Measurements from ENCODE around the gene STEAP3. TPM values are rescaled to one million over a fixed set of nuclear protein-coding genes. Genes with fewer than 3 reads are reported as not detected.
A peak's percentile ranks its signal among the peaks of the same experiment; 100 is the strongest.

STEAP3 gene
- total RNA-seq, 1 experiment from 2014 or later = 32.3 TPM

DNA sequence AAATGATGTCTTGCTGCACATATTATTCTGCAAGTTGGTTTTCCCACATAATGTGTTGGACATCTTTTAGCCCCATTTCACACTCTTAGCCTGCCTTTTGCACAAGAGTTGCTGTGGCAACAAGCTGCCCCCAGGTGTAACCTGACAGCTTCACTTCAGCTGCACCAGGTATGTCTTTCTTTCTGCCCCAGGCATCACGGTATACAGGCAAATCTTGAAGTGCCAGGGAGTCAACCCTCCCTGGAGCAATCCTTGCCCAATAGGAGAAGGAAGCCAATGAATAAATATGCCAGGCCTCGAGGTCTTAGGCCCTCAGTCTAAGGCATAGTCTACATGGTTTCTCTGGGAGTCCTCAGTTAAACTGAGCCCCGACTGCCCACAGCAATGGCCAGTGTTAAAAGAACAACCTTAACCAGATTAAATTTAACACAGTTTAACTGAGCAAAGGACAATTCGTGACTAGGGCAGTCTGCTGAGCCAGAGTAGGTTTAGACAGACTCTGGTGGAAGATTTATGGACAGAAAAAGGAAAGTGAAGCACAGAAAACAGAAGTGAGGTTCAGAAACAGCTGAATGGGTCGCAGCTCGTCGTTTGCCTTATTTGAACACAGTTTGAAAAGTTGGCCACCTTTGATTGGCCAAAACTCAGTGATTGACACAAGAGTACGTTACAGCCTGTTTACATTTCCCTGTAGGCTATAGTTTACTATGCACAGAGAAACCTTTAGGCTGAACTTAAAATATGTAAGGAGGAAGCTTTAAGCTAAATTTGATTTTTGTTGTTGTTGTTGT is 33.1 kb upstream of the STEAP3 start:
- Histone ChIP-seq H3K9me2 (ENCODE audit: insufficient read depth) (no peaks in the 10 kb centered on the region), H3K36me3 (ENCODE audit: control insufficient read depth in 1 of 2, insufficient read depth in 2 of 2, low read length in 2 of 2) (no peaks in the 10 kb centered on the region), H3K9me3 (ENCODE audit: control insufficient read depth in 1 of 2, insufficient read depth in 1 of 2, low read depth in 1 of 2, low read length in 2 of 2) (no peaks in the 10 kb centered on the region), H3K4me2 (ENCODE audit: low read length) (no peak overlapping the region), H3K4me1 (ENCODE audit: control insufficient read depth in 1 of 2, insufficient read depth in 2 of 2, low read length in 2 of 2) (no peaks in the 10 kb centered on the region), H3K27me3 (ENCODE audit: insufficient read depth, low read length) (peaks cover 9% of the 10 kb centered on the region; the same call in 1 of the 2 replicates), H3K79me2 (ENCODE audit: insufficient read depth, low read length) (no peaks in the 10 kb centered on the region), H3K4me3 (replicated peaks in 1 of 2; ENCODE audit: low read depth in 1 of 2, low read length in 2 of 2) (no peak overlapping the region), H4K20me1 (ENCODE audit: insufficient read depth) (no peaks in the 10 kb centered on the region), H3K9ac (ENCODE audit: low read length) (no peak overlapping the region), H2AFZ (ENCODE audit: low read depth, low read length, poor library complexity, severe bottlenecking) (no peak overlapping the region), H3K27ac (ENCODE audit: low read depth, low read length) (no peak overlapping the region)
- ChIA-PET CTCF (no interaction called here), POLR2A (no interaction called here), RAD21 (ENCODE audit: low non-redundant PET in 1 of 2, low total read pairs in 2 of 2, uncharacterized antibody in 2 of 2, unreplicated experiment in 2 of 2) (interaction anchor here in 1 of 2 experiments (0.7 kb wide), 1 partner anchor 309 kb away, joined by 3 read pairs; no protein-coding TSS in a partner anchor)
- ATAC-seq (no peak), DNase-seq (ENCODE audit: low read depth, low spot score) (no peak)
- intact Hi-C loops (cut with micrococcal nuclease) = no loop called here
- no TSS peak for BruUV-seq (replicated peaks)
- TF ChIP-seq ELF1 (IDR thresholded peaks at IDR 0.05; ENCODE audit: borderline replicate concordance, low read depth) = no peak
- no peak for TF ChIP-seq TCF7L2 (IDR thresholded peaks at IDR 0.05; ENCODE audit: borderline replicate concordance, extremely low read depth, insufficient read depth, insufficient read length)
- no peak for TF ChIP-seq CBX3 (IDR thresholded peaks at IDR 0.05; ENCODE audit: low read depth)
- TF ChIP-seq ZNF274 (IDR thresholded peaks at IDR 0.05; ENCODE audit: low read depth, low read length) = no peak
- TF ChIP-seq EZH2 (IDR thresholded peaks at IDR 0.05) = no peak

DNA sequence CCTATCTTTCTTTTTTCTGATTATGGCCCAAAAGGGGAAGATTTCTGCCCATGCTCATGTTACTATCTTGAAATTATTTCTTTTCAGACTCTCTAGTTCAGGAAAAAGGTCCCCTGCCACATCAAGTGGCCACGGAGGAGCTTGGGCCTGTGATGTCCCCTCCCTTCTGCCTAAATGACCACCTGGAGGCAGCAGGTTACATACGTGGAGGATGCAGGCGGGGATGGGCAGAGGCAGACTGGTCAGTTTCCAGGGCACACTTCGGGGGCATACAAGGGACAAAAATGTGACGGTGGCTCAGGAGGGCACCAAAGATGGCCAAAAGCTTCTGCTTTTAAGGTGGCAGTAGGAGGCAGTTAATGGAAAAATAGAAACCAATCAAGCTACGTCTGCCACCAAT is 30.7 kb upstream of the STEAP3 start:
- intact Hi-C loops (cut with micrococcal nuclease) = no loop called here
- no peak for DNase-seq (ENCODE audit: low read depth, low spot score)
- Histone ChIP-seq H3K9ac (ENCODE audit: low read length) (no peak overlapping the region), H3K27me3 (ENCODE audit: insufficient read depth, low read length) (peaks cover 29% of the 10 kb centered on the region; the same call in 1 of the 2 replicates), H4K20me1 (ENCODE audit: insufficient read depth) (no peaks in the 10 kb centered on the region), H3K9me3 (ENCODE audit: control insufficient read depth in 1 of 2, insufficient read depth in 1 of 2, low read depth in 1 of 2, low read length in 2 of 2) (no peaks in the 10 kb centered on the region), H3K4me1 (ENCODE audit: control insufficient read depth in 1 of 2, insufficient read depth in 2 of 2, low read length in 2 of 2) (no peaks in the 10 kb centered on the region), H3K79me2 (ENCODE audit: insufficient read depth, low read length) (no peaks in the 10 kb centered on the region), H3K27ac (ENCODE audit: low read depth, low read length) (no peak overlapping the region), H3K36me3 (ENCODE audit: control insufficient read depth in 1 of 2, insufficient read depth in 2 of 2, low read length in 2 of 2) (no peaks in the 10 kb centered on the region), H3K4me3 (replicated peaks in 1 of 2; ENCODE audit: low read depth in 1 of 2, low read length in 2 of 2) (no peak overlapping the region), H3K9me2 (ENCODE audit: insufficient read depth) (no peaks in the 10 kb centered on the region), H2AFZ (ENCODE audit: low read depth, low read length, poor library complexity, severe bottlenecking) (no peak overlapping the region), H3K4me2 (ENCODE audit: low read length) (no peak overlapping the region)
- BruUV-seq (replicated peaks) = no TSS peak
- ATAC-seq = no peak
- POLR2A ChIA-PET = no interaction called here
- RAD21 ChIA-PET (ENCODE audit: low non-redundant PET in 1 of 2, low total read pairs in 2 of 2, uncharacterized antibody in 2 of 2, unreplicated experiment in 2 of 2) = no interaction called here
- CTCF ChIA-PET = no interaction called here
- TF ChIP-seq RAD21 (IDR thresholded peaks at IDR 0.05; ENCODE audit: low read depth) = peak; percentile 7; the same call in 1 of the 2 replicates
- TF ChIP-seq FOSL1 (IDR thresholded peaks at IDR 0.05; ENCODE audit: low read depth) = no peak

All from HCT116 (cell line).